SKM-1 (cell line): ENCODE measurements around the gene ARSK.
A peak's percentile ranks its signal among the peaks of the same experiment; 100 is the strongest.

Source experiments
- DNase-seq: peaks from one replicate; lab custom pipeline; 2025; ENCODE audit not compliant: unreplicated experiment; lab: John Stamatoyannopoulos, UW

ARSK gene

GRCh38 chr5:95554647-95555548 is at the start of gene ARSK, which contains the start of gene SKIC3:
ARSK (plus strand) TSS chr5:95555101; CDS start chr5:95555279, 178 bp downstream.
SKIC3 (minus strand) TSS chr5:95554977; CDS start chr5:95547150, 7,827 bp downstream.
- DNase-seq: peak; percentile 96

GRCh38 chr5:95508550-95508949 is 46.4 kb upstream of the ARSK start:
- DNase-seq: no peak

- DNase-seq: no peak
Observed at GRCh38 chr5:95511606-95512005, 43.3 kb upstream of the ARSK start.

GRCh38 chr5:95518417-95518816 is 36.5 kb upstream of the ARSK start:
- DNase-seq: no peak

- DNase-seq: no peak
Observed at GRCh38 chr5:95519151-95519550, 35.8 kb upstream of the ARSK start.

- no peak for DNase-seq
Observed at GRCh38 chr5:95519681-95520080, 35.2 kb upstream of the ARSK start.

- no peak for DNase-seq
Observed at GRCh38 chr5:95520206-95520605, 34.7 kb upstream of the ARSK start.

GRCh38 chr5:95524423-95524822 is 30.5 kb upstream of the ARSK start:
- no peak for DNase-seq

- DNase-seq: no peak
Observed at GRCh38 chr5:95526871-95527270, 28.0 kb upstream of the ARSK start.

GRCh38 chr5:95528565-95528964 is 26.3 kb upstream of the ARSK start:
- DNase-seq: no peak

GRCh38 chr5:95530416-95530815 is 24.5 kb upstream of the ARSK start:
- DNase-seq: no peak

- no peak for DNase-seq
Observed at GRCh38 chr5:95531491-95531890, 23.4 kb upstream of the ARSK start.

- no peak for DNase-seq
Observed at GRCh38 chr5:95532415-95532814, 22.5 kb upstream of the ARSK start.

GRCh38 chr5:95533106-95533505 is 21.8 kb upstream of the ARSK start:
- no peak for DNase-seq

- DNase-seq: no peak
Observed at GRCh38 chr5:95533761-95534160, 21.1 kb upstream of the ARSK start.

- DNase-seq: no peak
Observed at GRCh38 chr5:95537501-95537900, 17.4 kb upstream of the ARSK start.

GRCh38 chr5:95543017-95543705 is 11.7 kb upstream of the ARSK start:
- no peak for DNase-seq

GRCh38 chr5:95549030-95549429 is 5.9 kb upstream of the ARSK start:
- no peak for DNase-seq

- DNase-seq: no peak
Observed at GRCh38 chr5:95554331-95554646, 612 bp upstream of the ARSK start.

GRCh38 chr5:95555553-95555952 is 652 bp downstream of the ARSK start:
- no peak for DNase-seq

- DNase-seq: no peak
Observed at GRCh38 chr5:95557841-95558240, 2.9 kb downstream of the ARSK start.

- DNase-seq: no peak
Observed at GRCh38 chr5:95562282-95562681, 7.4 kb downstream of the ARSK start.
